HG03571 (cell line): ENCODE measurements around the gene FZR1.

Experiments
- ATAC-seq: cut with Tn5 transposase; IDR thresholded peaks from one replicate; pipeline ENCODE4 v1.9.1; 2021; ENCODE audit not compliant: unreplicated experiment

Gene FZR1

GRCh38 chr19:3505598-3506383 is at the start of gene FZR1:
FZR1 (plus strand) TSS chr19:3506311; CDS start chr19:3522990, 16,679 bp downstream.
- peak; percentile 75 for ATAC-seq

GRCh38 chr19:3456925-3457527 is 49.1 kb upstream of the FZR1 start:
- ATAC-seq: no peak

- ATAC-seq: no peak
These were observed 48.4 kb upstream of the FZR1 start for GRCh38 chr19:3457528-3458228.

GRCh38 chr19:3458229-3459088 is 47.7 kb upstream of the FZR1 start:
- no peak for ATAC-seq

GRCh38 chr19:3459089-3459881 is 46.8 kb upstream of the FZR1 start:
- ATAC-seq: no peak

GRCh38 chr19:3459965-3460582 is 46.0 kb upstream of the FZR1 start:
- no peak for ATAC-seq

- ATAC-seq: no peak
These were observed 43.0 kb upstream of the FZR1 start for GRCh38 chr19:3462991-3463713.

GRCh38 chr19:3463714-3464586 is 42.2 kb upstream of the FZR1 start:
- ATAC-seq: no peak

GRCh38 chr19:3464587-3465235 is 41.4 kb upstream of the FZR1 start:
- ATAC-seq: no peak

GRCh38 chr19:3465552-3465951 is 40.6 kb upstream of the FZR1 start:
- ATAC-seq: no peak

GRCh38 chr19:3466635-3467034 is 39.5 kb upstream of the FZR1 start:
- ATAC-seq: no peak

GRCh38 chr19:3467437-3468198 is 38.5 kb upstream of the FZR1 start:
- no peak for ATAC-seq

GRCh38 chr19:3468211-3468610 is 37.9 kb upstream of the FZR1 start:
- no peak for ATAC-seq

- no peak for ATAC-seq
These were observed 36.2 kb upstream of the FZR1 start for GRCh38 chr19:3469638-3470499.

GRCh38 chr19:3470500-3471128 is 35.5 kb upstream of the FZR1 start:
- ATAC-seq: no peak
